Thyroid gland (tissue), 4 donors: ENCODE results near the gene PPM1L.

Experiments used
- POLR2A ChIP-seq, 2 donors: fragments of 450-650 bp; IDR thresholded peaks; one replicate each; pipeline ENCODE4 v1.6.1; 2017; ENCODE audit warnings: antibody characterized with exemption in 2 of 2, mild to moderate bottlenecking in 2 of 2, moderate library complexity in 1 of 2
- TF ChIP-seq, protein P1 (sequence below), 6 experiments: fragments of 200-600 bp in 3 of 6; fragments of 450-650 bp in 3 of 6; sonication (generic) in 3 of 6; IDR thresholded peaks; one replicate each; pipeline ENCODE4 v1.5.1; 2016 to 2019; ENCODE audit warnings: antibody characterized with exemption in 6 of 6, mild to moderate bottlenecking in 2 of 6, inconsistent platforms in 1 of 6, moderate library complexity in 1 of 6

DNA sequence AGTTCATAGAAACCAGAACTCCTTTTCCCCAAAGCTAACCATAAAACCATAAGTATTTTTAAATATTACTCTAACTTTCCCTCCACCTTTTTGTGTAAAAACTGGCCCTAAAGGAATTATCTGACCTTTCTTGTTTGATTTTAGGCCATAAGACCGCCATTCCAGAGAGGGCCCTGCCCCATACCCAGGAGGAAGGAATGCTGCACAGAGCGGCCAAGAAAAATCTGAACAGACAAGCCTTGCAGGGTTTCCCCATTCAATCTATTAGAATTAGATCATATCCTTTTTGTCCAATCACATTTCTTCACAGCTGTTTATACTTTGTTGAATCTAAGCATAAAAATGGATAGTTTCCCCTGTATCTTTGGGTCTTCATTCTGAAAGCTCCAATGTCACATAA lies 252.1 kb downstream of the PPM1L start:
- no peak for TF ChIP-seq POLR2A (IDR thresholded peaks at IDR 0.05)
- TF ChIP-seq, protein P1, sequence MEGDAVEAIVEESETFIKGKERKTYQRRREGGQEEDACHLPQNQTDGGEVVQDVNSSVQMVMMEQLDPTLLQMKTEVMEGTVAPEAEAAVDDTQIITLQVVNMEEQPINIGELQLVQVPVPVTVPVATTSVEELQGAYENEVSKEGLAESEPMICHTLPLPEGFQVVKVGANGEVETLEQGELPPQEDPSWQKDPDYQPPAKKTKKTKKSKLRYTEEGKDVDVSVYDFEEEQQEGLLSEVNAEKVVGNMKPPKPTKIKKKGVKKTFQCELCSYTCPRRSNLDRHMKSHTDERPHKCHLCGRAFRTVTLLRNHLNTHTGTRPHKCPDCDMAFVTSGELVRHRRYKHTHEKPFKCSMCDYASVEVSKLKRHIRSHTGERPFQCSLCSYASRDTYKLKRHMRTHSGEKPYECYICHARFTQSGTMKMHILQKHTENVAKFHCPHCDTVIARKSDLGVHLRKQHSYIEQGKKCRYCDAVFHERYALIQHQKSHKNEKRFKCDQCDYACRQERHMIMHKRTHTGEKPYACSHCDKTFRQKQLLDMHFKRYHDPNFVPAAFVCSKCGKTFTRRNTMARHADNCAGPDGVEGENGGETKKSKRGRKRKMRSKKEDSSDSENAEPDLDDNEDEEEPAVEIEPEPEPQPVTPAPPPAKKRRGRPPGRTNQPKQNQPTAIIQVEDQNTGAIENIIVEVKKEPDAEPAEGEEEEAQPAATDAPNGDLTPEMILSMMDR (IDR thresholded peaks at IDR 0.05), result no peak
